H1 (cell line): ENCODE data around the gene SLC25A3. TPM values are rescaled to one million over a fixed set of nuclear protein-coding genes. Genes with fewer than 3 reads are reported as not detected.

Source experiments
- GABPA ChIP-seq: IDR thresholded peaks from 2 replicates; pipeline ENCODE4 v1.6.1; 2011; ENCODE audit warnings: mild to moderate bottlenecking, low read length, moderate library complexity, borderline replicate concordance; ENCODE audit not compliant: insufficient read depth
- MAX ChIP-seq: IDR thresholded peaks from 2 replicates; pipeline ENCODE4 v1.6.1; 2012; ENCODE audit warnings: inconsistent platforms
- polyA plus RNA-seq, 7 experiments: library from polyadenylated mRNA; depleted of rRNA in 3 of 7; stranded (reverse) in 5 of 7; unstranded in 2 of 7; fragments of >200 nt in 5 of 7; fragments of 200-250 nt in 2 of 7; gene quantifications; 1 replicate in 5 of 7; 2 replicates in 1 of 7; 4 replicates in 1 of 7; pipeline versions ENCODE4 v1.2.1 to v1.2.3, GENCODE V29; 2011 to 2013; ENCODE audit warnings: missing spikeins in 2 of 7, mixed read lengths in 2 of 7
- total RNA-seq: library from RNA; stranded (reverse); fragmentation: NEBNext Ultra II Directional; extraction: Animal tissue kit (Norgen Biotek cat#: 25700); gene quantifications from 2 replicates; pipeline ENCODE4 v1.2.1, GENCODE V29; 2021

SLC25A3 gene
- total and polyA plus RNA-seq, 2 of the 8 experiments (the other 6 are each of a cell fraction or from before 2014, with no cell fraction given): 702 to 709 TPM

DNA sequence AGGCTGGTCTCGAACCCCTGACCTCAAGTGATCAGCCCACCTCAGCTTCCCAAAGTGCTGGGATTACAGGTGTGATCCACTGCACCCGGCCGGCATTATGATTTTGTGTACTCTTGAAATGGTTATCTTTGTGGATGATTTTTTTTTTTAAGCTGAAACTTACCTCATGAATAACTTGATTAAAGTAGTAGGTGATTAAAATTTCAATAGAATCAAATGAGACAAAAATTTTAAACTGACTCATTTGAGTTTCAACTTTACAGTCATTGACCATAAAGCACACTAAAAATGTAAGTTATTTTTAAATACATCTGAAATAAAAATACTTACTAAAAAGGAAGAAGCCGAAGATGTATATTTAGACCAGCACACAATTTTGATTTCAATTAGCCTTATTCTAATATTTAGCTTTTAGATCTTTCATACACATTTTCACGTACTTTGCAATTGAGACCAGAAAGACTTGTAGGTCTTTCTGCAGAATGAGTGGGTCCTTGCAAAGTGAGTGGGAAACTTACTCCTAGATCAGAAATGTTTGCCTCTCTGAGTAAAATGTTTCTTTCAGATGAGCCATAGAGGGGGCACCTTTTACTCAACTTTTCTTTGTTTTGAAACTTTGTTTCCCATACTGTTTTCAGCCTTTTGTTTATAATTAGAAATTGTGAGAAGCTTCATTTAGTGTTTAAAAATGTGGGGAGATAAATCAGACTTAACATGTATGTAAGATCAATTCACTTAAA lies 43.9 kb upstream of the SLC25A3 start (continued):
- TF ChIP-seq GABPA: no peak
- no peak for TF ChIP-seq MAX
- TF ChIP-seq, all 59 proteins: peak for 0
